Fibroblast of skin of left biceps (primary cell): ENCODE results near the gene TMEM14B.
A peak's percentile ranks its signal among the peaks of the same experiment; 100 is the strongest.
"Not testable (repeated sequence)": the region's sequence is repeated elsewhere in the genome, so short reads cannot be mapped to it uniquely, and the experiment has no call there.

Experiments
- DNase-seq, 2 experiments: peaks; one replicate each; pipeline ENCODE4 v3.0.0-alpha.2; 2013; ENCODE audit warnings: low read depth in 2 of 2

TMEM14B gene

GRCh38 chr6:10746915-10747250 lies 722 bp upstream of the TMEM14B start:
- DNase-seq: no peak

GRCh38 chr6:10749734-10750133 lies 2.1 kb downstream of the TMEM14B start:
- DNase-seq: no peak

DNA sequence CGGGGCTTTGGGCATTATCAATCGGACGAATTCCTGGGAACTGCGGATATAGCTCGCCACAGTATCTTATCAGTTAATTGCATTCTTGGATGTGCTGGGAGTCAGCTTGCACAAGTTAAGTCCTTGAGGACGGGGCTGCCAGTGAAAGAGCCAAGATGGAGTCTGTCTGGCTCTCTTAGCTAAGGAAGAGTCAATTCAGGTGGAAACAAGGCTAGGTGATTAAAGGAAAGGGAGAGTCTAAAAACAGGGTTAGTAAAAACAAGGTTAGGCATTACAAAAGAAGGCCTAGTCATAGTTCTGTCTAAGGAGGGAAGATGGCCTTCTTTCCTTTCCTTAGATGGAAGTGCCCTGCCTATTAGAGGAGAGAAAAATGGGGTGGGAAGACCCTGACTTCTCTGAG lies 3.0 kb downstream of the TMEM14B start:
- not testable (repeated sequence) for DNase-seq

DNA sequence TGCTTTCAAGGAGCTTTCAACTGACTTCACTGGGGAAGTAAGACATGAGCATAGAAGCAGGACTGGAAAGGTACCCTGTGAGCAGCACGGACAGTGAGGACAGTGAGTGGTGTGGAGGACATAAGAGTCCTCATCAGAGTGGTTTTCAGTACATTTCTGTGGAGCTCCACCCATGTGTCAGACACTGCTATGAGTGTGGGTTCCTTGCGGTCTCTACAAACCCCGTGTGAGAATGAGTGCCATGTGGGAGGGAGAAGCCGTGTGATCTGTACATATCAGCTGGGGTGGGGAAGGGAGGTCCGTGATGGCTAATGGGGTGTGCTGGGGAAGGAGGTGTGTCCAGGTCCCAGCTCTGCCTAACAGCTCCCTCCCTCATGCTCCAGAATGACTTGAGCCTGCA lies 4.2 kb downstream of the TMEM14B start:
- not testable (repeated sequence) for DNase-seq

DNA sequence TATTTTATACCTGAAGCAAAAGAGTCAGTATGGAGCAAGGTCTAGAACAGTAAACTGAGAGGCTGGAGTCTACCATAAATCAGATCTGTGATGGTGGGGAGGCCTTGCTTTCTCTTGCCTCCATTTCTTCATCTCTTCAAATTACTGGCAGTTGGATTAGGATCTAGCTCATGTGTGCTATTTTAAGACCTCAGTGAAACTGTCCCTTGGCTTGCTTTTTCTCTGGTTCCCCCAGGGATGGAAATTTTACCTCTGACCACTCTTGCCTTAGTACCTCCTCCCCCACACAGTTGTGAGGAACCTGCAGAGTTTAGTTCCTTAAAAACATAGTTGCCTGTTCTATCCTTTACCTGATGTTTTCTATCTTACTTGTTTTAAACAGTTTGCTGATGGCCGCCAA lies 8.5 kb downstream of the TMEM14B start:
- no peak for DNase-seq

DNA sequence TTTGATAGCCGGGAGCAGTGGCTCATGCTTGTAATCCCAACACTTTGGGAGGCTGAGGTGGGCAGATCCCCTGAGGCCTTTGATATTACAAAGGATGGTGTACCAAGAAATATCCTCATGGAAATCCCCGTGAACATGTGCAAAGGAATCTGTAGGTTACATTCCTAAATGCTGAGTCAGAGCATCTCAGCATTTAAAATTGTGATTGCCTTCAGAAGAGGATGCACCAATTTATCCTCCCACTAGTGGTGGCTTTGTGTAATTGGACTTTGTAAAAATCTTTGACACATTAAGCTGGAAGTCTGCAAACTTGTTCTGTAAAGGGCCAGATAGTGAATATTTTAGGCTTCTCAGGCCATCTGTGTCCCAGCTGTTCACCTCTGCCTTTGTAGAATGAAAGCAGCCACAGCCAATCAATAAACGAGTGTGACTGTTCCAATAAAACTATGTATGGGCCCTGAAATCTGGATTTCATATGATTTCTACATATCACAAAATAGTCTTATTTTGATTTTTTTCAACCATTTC lies 11.8 kb downstream of the TMEM14B start:
- peak; percentile 81 to 83 for DNase-seq

GRCh38 chr6:10759884-10760329 lies 12.3 kb downstream of the TMEM14B start:
- DNase-seq: peak in 1 of 2 experiments; percentile 7

- no peak for DNase-seq
Measured at GRCh38 chr6:10763006-10763405, 15.4 kb downstream of the TMEM14B start.

DNA sequence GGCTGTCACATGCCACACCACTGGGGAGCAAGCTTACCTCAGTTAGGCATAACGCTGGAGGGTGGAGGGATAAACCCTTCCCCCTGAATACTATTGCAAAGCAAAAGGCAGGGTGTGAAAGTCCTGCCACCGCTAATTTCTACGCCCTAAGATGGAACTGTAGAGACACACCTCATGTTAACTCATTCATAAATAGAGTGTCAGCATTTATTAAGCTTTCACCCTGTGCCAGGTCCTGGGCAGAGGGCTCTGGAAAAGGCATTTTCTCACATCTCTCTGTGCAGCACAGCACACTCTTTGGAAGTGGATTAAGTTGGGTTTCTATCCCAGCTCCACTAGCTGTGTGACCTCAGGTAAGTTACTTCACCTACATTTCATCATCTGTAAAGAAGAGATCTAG lies 21.8 kb downstream of the TMEM14B start:
- DNase-seq: no peak

- no peak for DNase-seq
Measured at GRCh38 chr6:10771371-10771894, 23.8 kb downstream of the TMEM14B start.

GRCh38 chr6:10778230-10778629 lies 30.6 kb downstream of the TMEM14B start:
- no peak for DNase-seq

DNA sequence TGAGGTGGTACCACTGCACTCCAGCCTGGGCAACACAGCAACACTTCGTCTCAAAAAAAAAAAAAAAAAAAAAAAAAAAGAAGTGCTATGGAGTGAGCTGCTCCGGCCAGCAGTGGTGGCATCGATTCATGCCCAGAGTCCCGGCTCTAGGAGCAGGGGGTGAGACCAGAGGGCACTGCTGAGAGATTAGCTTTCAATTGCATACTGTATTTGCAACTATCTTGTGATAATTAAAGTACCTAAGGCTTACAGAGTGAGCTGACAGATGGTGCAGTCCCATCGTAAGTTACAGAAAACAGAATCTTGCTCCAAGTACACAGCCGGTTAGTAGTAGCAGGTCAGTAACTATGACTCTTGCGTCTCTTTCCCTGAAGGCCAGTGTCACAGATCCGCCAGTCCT lies 31.5 kb downstream of the TMEM14B start:
- DNase-seq: no peak

DNA sequence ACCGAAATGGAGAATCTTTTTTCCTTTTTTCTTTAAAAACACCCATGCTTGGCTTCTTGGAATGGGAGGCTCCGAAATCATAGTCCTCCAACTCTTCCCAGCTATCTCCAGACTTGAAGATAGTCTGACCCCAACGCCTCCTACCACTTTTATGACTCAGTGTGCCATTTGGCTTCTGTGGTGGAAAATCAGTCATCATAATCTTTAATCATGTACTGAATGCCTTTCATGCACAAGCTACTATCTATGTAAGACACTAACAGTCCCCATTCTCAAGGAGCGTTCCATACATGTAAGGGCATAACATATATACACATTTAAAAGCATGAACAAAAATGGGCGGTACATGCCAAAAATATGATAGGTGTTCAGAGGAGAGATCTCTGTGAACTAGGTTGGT lies 44.1 kb downstream of the TMEM14B start:
- DNase-seq: no peak

DNA sequence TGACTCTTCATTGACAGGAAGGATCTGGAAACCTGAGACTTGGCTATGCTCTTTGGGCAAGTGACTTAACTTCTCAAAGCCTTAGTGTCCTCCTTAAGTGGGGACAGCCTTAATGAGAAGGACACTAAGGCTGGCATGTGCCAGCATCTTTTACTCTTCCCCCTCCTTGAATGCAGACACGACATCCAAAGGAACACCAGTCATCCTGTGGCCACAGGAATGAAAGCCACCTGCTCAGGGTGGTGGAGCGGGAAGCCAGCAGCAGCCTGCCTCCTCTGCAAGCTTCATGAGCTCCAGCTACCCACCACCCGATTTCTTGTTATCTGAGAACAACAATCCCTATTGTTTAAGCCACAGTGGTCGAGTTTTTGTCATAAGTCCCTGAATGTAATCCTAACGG lies 44.5 kb downstream of the TMEM14B start:
- DNase-seq: no peak

DNA sequence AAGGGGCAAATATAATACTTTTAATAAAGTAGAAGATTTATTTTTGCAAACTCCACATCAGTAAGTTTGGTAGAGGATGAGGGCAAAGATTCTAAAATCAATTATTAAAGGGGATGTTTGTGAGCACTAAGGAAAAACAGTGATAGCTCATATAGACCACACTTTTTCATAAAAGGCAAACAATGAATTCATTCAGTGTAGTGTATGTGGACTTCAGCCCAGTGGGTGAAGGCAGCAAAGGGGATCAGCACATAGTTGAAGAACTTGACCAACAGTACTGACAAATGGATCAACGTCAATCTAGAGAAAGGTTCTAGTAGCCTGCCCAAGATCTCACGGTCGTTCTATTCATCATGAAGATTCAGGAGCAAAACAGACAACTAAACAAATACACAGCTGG lies 45.4 kb downstream of the TMEM14B start:
- no peak for DNase-seq

- no peak for DNase-seq
Measured at GRCh38 chr6:10793695-10794094, 46.1 kb downstream of the TMEM14B start.

- no peak for DNase-seq
Measured at GRCh38 chr6:10794239-10794638, 46.6 kb downstream of the TMEM14B start.

DNA sequence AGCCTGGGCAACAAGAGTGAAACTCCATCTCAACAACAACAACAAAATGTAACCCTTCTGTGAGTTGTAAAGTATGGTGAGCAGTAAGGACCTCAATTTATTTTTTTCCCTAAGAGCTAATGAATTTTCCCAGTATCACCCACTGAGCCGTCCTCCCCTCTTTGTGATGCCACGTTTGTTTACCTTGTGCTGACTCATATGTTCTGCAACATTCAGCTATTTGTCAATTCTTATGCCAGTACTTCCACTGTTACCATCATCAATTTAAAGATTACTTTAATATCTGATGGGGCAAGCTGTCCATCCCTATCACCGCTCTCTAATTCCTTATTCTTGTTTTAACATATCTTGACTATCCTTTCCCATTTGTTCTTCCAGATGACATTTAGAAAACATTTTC lies 53.2 kb downstream of the TMEM14B start:
- DNase-seq: no peak

- no peak for DNase-seq
Measured at GRCh38 chr6:10801224-10801848, 53.7 kb downstream of the TMEM14B start.
